ENCODE results near the gene LDLRAD4.

The LDLRAD4 gene

DNA sequence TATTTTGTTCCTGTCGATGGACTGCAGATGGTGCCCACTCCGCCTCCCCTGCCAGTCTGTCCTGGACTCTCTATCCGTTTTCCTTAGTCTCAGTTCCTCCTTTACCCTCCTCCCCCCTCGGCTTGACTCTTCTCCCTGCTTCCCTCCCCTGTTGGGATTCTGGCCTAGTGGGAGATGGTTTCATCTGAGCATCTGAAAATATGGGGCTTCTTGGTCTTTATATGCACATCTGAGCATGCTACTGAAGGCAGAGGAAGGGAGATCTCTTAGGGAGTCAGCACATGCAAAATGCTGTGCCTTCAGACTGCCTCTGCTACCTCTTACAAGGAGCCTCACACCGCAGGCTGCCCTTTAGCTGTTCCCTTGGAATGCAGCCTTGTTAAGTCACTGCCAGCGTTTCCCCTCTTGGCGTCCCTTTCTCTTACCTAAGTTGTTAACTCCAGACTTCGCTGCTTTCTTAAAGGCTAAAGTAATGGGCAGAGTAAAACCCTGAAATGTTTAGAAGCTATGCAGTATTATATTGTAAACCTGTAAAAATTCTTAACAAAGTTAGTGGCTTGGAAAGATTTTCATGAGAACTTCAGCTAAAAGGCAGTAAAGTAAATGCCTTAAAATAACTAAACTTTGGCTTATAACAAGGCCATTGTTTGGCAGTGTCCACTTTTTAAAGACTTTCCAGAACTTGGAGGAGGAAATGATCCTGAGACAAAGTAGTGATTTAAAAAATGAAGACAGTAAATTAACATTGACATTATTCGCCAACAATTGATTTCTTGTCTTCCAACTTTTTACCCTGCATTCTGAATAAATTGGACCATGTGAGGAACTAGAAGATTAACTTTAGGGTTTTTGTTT lies 49.8 kb downstream of the LDLRAD4 start:
- no peak for TF ChIP-seq CTCF (IDR thresholded peaks at IDR 0.05; ENCODE audit: low read depth, low read length)
- no peak overlapping the region for H3K4me3 ChIP-seq (ENCODE audit: low read depth, low read length)

- no peak overlapping the region for H3K4me3 ChIP-seq (ENCODE audit: low read depth, low read length)
- TF ChIP-seq CTCF (IDR thresholded peaks at IDR 0.05; ENCODE audit: low read depth, low read length) = no peak
These were observed 50.4 kb downstream of the LDLRAD4 start for GRCh38 chr18:13269013-13269280.

GRCh38 chr18:13269521-13270011 lies 51.0 kb downstream of the LDLRAD4 start:
- no peak overlapping the region for H3K4me3 ChIP-seq (ENCODE audit: low read depth, low read length)
- no peak for TF ChIP-seq CTCF (IDR thresholded peaks at IDR 0.05; ENCODE audit: low read depth, low read length)

DNA sequence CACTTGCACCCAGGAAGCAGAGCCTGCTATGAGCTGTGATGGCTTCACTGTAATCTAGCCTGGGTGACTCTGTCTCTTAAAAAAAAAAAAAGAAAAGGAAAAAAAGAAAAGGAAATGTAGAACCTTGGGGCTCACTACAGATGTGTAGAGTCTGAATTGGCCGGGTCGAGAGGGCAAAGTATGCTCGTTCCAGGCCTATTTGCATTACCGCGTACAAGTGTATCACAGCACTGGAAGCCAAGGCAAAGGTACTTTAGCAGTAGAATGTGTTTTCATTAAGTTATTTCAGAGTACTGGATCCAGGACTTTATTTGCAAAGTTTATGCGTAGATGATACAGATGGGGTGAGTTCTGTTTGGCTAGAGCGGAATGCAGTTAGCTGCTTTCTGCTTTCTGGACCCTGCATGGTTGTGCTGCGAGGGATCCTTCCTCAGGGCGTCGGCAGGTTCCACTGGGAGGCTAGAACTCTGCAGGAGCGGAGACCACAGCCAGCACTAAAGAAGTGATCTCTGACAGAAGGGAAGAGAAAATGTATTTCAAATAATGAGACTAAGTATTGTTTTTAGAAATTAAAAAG lies 51.8 kb downstream of the LDLRAD4 start:
- no peak overlapping the region for H3K4me3 ChIP-seq (ENCODE audit: low read depth, low read length)
- TF ChIP-seq CTCF (IDR thresholded peaks at IDR 0.05; ENCODE audit: low read depth, low read length) = no peak

DNA sequence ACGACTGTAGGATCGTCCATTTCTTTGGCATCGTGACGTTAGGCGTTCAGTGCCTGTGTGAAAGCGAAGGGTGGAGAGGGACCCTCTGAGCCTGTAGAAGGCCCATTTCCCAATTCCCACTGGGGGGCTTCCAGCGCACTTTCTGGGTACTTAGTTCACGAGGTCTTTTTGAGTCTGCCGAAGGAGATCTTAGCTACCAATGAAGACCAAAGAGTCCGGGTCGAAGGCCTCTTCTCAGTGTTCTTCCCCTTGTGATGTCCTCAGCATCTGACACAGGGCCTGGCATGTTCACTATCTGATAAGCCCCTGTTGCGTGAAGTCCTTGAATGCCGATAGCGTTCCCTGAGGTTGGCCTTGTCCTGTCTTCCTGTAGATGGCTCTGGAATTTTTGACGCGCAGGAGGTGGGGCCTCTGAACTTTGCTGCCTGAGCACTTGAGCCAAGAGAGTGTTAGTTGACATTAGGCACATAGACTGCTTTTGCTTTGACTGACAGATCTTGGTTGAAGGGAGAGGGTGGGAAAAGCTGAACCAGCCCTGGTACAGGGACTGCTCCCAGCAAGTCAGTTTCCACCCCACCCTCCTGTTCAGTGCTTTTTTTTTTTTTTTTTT lies 52.8 kb downstream of the LDLRAD4 start:
- no peak overlapping the region for H3K4me3 ChIP-seq (ENCODE audit: low read depth, low read length)
- TF ChIP-seq CTCF (IDR thresholded peaks at IDR 0.05; ENCODE audit: low read depth, low read length) = no peak

- H3K4me3 ChIP-seq (ENCODE audit: low read depth, low read length) = no peak overlapping the region
- TF ChIP-seq CTCF (IDR thresholded peaks at IDR 0.05; ENCODE audit: low read depth, low read length) = no peak
These were observed 53.9 kb downstream of the LDLRAD4 start for GRCh38 chr18:13272416-13272815.

DNA sequence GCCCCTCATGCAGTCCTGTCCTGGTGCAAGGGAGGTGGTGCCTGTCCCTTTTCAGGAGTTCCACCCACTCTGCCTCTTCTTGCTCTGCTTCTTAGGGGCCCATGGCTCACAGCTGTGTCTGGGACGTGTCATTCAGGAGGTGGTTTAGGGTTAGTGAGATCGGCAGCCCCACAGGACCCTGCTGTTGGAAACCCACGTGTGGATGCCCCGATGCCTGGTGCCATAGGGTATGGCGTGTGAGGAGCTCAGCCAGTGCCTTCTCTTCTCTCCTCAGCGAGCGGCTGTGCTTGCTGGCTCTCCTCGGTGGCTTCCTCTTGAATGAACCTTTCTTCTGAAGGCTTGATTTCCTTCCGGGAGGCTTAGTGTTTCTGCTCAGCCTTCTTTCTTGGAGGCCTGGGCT lies 55.2 kb downstream of the LDLRAD4 start:
- no peak overlapping the region for H3K4me3 ChIP-seq (ENCODE audit: low read depth, low read length)
- no peak for TF ChIP-seq CTCF (IDR thresholded peaks at IDR 0.05; ENCODE audit: low read depth, low read length)
